GM18861 (cell line): ENCODE results near the gene KDM5B.
"Not testable (repeated sequence)": the region's sequence is repeated elsewhere in the genome, so short reads cannot be mapped to it uniquely, and the experiment has no call there.

Experiments used
- ATAC-seq: cut with Tn5 transposase; IDR thresholded peaks from one replicate; pipeline ENCODE4 v1.9.1; 2021; ENCODE audit not compliant: unreplicated experiment

Gene KDM5B

DNA sequence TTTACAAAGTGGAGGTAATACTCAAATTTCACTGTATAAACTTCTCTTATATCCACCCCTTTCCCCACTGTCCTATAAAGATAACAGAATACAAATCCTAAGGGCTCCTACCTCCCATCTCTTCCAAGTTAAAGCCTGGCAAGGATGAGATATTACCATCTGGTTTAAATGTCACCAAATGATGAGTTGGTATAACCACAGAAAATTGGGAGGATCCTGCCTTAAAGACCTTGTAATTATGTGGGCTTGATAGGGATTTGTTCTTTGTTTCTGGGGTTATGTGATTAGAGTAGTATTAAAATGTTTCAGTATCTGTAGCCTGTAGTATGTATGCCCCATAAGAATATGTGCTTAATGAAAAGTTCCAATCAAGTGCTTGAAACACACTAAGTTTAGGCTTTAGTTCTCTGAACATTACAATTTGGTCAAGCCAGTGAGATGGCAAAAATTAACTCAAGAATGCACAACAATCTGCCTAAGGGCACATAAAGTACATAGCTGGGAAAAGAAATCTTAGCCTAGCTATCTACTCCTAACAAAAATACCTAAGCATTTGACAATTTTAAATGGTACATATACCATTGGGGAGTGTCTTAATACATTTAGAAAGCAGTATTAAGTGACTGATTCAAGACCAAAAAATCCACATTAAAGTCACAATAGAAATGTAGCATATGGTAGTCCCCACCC, 14.0 kb downstream of the KDM5B start:
- ATAC-seq, result no peak

DNA sequence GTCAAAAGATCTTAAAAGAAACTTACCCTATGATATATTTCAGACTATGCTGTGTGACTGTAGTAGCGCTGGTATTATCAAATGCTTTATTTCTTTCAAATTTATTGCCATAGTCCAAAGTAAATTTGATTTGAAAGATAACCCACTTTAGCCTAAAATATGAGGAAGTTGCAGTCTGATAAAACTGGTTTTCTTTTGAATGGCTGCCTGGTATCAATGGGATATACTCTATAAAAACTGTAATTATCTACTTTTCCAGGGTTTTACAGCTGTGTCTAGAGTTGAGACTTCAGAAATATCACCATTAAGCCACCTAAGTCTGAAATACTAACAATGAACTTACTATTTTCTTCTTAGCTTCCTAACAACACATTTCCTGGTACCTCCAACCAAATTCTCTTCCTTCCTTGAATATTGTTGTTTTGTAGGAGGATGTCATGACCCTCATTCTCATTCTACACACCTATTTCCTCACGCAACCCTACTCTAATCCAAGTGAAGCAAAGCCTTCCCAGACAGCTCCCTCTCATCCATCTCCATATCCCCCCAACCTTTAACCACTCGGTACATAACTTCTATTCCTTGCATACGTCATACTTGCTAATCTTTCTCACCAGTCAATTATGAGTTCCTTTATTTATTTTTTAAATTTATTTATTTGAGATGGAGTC, 17.0 kb downstream of the KDM5B start:
- ATAC-seq, result no peak

DNA sequence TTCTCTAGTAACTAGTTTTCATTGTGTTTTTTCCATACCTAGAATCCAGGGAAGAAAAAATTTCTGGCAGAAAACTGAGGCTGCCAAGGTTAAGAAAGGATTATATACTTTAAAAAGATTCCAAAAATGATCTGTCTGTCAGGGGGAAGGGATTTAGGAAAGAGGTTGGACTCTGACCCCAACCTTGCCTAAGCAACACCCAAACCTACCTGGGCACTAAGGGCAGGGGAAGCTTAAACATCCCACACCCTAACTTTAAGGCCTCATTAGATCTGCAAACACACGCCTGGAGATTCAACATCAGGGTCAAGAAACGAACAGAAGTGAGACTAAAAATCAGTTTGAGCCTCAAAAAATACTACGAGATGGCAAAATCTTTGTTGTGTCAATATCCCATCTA, 19.4 kb downstream of the KDM5B start:
- ATAC-seq, result no peak

DNA sequence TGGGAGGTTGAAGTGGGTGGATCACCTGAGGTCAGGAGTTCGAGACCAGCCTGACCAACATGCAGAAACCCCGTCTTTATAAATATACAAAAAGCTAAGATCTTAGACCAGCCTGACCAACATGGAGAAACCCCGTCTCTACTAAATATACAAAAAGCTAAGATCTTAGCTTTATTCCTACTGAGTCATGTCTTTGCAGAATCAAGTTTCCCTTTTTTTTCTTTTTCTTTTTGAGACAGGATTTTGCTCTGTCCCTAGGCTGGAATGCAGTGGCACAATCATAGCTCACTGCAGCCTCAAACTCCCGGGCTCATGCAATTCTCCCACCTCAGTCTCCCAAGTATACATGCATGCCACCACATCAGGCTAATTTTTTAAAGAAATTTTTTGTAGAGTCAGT, 21.4 kb downstream of the KDM5B start:
- no peak for ATAC-seq

DNA sequence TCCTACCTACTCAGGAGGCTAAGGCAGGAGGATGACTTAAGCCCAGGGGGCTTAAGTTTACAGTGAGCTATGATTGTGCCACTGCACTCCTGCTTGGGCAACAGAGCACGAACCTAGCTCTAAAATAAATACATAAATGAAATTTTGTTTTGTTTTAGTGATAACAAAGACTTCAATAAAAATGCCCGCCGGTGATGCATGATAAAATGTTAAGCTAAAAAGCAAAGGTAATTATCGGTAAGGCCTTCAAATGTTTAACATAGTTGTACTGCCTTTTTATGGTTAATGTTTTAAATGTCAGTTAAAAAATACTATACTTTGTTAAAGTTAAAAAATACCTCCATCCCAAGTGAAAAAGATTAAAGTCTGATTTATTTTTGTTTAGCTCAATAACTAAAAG, 27.0 kb downstream of the KDM5B start:
- ATAC-seq, result no peak

DNA sequence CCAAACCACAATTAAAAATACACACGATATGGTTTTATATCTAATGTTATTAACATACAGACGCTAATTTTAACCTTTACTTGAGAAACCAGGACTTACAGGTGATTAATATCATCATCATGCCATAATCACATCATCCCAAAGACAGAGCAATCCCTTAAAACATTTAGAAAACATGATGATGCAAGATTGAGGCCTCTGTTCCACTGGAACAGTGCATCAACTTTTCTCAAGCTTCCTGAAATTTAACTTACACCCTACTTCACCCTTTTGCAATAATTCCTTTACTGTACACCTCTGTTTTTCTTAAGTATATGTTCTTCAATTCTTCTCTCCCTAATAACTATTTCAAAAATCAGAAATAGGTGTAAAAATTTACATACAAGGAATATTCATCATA, 38.1 kb downstream of the KDM5B start:
- ATAC-seq, result no peak

DNA sequence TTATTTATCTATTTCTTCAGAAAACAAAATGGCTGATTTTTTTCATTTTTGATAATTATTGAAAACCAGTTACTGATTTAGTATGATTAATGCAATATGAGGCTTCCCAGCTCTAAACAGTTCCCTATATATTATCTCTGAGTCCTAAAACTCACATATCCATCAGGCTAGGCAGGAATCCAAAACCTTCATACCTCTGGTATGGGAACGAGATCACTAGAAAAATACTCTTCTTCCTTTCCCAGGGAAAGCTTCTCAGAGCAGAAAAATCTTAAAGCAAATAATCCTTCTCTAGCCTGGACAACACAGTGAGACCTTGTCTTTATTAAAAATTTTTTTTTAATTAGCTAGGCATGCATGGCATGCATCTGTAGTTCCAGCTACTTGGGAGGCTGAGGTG, 42.5 kb downstream of the KDM5B start:
- no peak for ATAC-seq

DNA sequence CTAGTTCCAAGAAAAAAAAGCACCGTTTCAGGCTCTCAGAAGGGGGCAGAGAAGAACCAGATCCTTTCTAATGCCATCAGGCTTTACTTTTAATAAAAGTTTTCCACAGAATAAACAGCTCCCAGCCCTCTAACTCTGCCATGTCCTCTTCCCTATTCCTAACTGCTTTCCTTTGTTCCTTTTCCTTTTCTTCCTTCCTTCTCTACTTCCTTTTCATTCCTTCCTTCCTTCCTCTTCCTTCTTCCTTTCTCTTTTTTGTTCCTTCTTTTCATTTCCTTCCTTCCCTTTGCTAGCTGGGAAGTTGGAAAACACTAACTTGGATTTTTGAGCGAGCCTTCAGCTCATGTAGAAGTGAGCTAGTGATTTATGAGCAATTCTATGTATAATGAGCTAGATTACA, 46.2 kb downstream of the KDM5B start:
- ATAC-seq, result no peak

DNA sequence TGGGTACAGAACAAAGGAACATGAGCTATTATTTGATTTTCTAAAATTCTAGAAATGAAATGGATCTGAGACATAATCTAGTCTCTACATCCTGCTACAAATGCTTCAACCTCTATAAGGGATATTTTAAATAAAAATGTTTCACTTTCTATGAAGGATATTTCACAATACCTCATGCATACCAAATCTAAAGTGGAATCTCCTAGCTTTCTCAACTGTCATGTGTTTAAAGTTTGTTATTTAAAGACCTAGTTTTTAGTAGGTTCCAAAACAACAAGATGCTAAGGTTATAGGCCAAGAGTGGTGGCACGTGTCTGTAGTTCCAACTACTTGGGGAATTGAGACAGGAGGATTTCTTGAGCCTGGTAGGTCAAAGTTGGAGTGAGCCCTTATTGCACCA, 47.6 kb downstream of the KDM5B start:
- no peak for ATAC-seq

DNA sequence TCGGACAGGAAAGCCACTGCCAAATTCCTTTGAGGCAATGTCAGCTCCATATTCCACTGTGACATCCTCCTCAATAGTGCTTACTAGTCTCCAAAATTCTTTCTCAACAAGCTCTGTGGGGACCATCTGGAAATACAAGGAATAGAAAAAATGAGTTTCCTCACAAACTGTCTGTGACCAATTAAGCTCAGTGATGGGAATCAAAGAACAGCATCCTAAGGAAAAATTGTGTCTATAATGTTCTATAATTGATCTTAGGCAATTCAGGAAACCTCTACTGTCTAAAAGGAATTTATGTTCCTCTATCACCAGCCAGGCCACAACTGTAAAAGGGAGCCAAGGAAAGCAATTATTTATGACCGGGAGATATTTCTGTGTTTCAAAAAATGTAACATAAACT, 51.8 kb downstream of the KDM5B start:
- no peak for ATAC-seq

DNA sequence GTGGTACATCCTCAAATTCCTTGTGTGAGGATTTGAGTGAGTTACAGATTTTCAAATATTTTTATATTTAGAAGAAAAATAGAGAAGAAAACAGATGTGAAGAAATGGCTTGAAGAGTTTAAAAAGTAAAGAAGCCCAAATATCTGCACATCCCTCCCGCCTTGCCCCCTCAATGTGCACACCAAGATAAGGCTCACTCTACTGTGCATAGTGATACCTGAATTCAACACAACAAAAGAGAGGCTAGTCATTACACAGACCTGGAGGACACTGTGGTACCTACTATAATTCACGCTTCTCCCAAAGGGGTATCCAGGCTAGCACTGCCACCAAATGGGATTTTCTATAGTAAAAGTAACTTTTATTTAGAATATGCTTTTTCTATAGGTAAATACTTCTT, 53.9 kb downstream of the KDM5B start:
- no peak for ATAC-seq

DNA sequence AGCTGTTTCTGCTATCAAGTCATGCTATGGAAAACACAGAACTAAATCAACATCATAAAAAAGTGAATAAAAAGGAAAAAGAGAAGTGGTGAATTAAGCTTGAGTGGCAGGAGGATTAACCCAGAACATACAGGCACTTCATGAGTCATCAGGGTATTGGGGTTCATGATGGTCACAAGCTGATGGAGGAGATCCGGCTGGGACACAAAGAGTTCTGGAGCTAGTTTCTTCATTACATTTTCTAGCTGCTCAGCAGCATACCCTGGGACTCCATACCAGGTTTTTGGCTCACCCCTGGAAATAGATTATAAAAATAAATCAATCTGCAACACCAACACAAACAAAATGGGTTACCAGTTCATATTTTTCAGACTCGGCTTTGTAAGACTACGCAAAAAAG, 55.4 kb downstream of the KDM5B start:
- ATAC-seq, result no peak

DNA sequence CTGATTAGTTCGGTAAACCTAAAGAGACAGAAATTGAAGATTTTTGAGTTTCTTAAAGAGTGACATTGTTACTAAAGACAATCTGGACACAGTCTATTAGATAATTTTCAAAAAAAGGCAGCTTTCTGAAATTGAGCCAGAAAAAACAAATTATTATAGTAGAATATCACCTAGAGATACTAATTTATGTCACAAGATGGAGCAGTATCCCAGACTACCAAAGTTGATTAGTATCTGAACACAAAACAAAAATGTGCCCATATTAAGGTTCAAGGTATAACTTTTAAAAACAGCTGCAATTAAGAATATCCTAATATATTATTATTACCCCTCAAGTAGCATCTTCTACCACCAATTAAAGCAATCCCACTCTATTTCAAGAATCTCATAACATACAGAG, 57.5 kb downstream of the KDM5B start:
- ATAC-seq, result no peak

DNA sequence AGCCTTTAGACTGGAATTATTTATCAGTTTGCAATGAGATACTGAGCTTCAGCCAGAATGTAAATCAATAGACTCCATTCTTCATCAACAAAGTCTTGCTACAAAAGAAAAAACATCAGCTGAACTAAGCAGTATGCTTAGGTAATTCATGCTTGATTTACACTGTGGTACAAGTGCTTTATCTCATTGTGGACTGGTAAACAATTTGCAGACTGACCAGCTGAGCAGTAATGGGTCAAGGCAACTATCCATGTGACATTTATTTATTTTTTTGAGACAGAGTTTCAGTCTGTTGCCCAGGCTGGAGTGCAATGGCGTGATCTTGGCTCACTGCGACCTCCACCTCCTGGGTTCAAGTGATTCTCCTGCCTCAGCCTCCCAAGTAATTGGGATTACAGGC, 58.2 kb downstream of the KDM5B start:
- no peak for ATAC-seq

DNA sequence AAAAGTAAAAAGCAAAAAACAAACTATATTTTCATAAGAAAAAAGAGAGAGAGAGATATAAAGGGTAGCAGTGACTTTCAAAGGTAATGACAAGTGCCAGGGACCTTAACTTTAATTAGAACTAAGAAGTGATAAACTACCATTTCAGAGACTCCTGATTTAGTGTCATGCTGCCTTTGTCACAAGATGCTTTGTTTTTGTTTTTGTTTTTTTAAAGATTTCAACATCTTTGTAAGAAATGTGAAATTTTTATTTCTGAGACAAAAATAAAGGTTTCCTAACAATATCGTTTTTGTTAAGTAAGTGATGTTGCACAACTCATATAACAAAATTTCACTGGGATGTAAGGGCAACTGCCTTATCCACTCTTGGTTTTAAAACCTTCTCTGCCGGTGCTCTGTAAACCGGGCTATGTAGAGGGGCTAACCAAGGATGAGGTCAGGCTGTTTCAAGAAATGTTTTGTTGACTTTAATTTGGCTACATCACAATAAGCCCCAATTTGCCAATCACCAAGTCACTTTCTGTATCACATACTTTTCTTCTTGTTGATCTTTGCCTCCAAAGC, 62.8 kb downstream of the KDM5B start:
- ATAC-seq, result no peak

DNA sequence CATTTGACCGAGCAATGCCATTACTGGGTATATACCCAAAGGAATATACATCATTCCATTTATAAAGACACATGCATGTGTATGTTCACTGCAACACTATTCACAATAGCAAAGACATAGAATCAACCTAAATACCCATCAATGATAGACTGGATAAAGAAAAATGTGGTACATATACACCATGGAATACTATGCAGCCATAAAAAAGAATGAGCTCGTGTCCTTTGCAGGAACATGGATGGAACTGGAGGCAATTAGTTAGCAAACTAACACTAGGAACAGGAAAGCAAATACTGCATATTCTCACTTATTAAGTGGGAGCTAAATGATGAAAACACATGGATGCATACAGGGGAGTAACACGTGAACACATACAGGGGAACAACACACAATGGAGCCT, 63.5 kb downstream of the KDM5B start:
- ATAC-seq, result not testable (repeated sequence)

DNA sequence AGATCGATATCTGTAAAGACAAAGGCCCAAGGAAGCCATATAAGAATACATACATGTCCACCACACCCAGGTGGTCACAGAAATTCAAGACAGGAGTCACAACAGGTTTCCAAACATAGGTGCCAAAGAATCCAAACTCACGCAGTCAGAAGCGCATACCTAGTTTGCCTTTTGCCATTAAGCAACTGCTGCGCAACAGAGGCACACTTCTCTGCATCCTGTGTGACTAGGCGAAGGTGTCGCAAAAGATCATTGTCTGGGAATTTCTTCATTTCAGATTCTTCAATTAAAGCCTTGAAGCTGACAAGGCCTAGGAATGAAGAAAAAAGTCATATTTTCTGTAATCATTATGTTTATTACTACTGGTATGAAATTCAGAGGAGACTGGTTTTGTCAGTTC, 65.7 kb downstream of the KDM5B start:
- no peak for ATAC-seq

DNA sequence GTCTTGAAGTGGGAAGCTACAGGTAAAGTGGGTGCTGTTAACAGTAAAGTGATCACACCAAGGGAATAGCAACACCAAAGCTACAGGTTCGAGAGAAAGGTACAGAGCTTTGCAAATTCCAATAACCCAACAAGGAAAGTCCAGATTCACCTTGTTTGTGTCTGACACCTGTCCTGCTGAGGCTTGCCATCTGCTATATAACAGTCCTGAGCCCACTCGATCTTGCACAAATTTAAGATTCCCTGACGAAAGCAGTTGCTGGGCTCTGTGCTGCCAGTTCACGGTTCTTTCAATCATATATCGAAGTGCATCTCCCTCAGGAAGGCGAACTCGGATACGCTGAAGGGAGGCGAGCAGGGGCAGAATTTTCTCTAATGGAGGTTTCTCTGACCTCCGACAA, 75.0 kb downstream of the KDM5B start:
- no peak for ATAC-seq

DNA sequence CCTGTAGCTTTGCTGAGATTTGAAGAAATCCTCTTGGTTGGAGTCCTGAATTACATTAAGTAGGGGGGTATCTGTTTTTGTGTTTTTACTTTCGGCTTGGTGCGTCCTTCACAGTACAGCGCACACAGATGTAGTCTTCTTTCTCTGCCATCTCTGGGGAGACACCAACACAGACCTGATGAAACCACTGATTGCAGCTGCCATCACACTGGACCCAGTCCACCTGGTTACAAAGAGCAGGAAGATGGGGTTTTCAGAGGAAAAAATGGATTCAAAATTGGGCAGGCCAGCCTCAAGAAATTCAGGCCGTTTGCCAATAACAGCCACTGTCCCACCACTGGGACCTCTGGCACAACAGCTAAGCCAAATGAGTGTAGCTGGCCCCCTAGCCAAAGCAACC, 79.3 kb downstream of the KDM5B start:
- ATAC-seq, result no peak

DNA sequence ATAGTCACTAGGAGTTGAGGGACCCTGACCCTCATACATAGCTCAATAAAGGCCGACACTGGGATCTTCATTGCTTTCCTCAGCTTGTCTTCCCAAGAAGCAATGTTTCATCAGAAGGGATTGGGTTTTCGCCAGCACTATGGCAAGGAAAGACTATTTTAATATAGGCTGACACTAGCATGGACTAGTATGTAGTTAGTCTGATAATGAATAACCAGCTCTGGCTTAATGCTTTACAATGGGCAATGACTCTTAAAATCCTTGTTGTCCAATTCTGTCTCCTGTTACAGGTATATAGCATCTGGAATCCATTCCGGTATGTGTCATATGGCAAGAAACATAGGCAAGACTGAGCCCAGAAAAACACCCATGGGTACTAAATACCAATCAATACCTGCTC, 82.7 kb downstream of the KDM5B start:
- ATAC-seq, result no peak

DNA sequence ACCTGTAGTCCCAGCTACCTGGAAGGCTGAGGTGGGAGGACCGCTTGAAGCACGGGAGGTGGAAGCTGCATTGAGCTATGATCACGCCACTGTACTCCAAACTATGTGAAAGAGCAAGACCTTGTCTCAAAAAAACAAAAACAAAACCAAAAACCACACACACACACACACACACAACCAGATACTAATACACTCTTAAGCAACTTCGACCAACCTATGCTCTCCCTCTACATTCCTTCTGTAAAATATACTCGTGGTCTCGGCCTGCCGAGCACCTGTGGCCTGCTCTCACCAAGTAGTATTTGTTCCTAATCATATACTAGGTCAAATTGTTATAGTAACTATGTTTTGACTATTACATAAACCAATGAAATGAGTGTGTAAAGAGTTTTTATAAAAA, 84.5 kb downstream of the KDM5B start:
- no peak for ATAC-seq

DNA sequence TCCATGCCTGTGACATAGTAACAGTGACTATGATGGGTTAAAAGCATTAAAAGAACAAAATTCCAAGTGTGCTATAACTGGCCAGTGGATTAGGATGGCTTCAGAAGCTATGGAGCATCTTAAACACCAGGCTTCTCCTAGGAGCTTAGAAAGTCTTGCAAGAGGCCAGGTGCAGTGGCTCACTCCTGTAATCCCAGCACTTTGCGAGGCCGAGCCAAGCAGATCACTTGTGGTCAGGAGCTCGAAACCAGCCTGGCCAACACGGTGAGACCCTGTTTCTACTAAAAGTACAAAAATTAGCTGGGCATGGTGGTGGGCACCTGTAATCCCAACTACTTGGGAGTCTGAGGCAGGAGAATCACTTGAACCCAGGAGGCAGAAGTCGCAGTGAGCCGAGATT, 85.2 kb downstream of the KDM5B start:
- ATAC-seq, result not testable (repeated sequence)

DNA sequence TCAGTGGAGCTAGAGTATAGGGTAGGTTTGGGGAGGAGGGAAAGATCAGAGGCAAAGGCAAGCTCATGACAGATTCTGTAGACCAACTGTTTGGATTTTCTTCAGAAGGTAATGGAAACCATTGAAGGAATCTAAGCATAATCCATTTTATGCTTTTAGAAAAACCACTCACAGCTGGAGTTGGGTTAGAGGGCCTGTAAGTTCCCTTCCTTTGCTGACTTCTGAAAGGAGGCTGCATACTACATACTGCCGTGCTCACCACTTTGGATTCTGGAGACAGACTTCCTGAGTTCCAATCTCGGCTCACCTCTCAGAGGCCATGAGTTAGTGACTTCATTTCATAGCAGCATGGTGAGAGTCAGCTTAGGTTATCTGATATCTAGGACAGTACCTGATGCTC, 91.6 kb downstream of the KDM5B start:
- ATAC-seq, result no peak
